GM19035 (cell line): ENCODE measurements around the gene RNASE13.
"Not testable (repeated sequence)": the region's sequence is repeated elsewhere in the genome, so short reads cannot be mapped to it uniquely, and the experiment has no call there.

Experiments used
- ATAC-seq: cut with Tn5 transposase; IDR thresholded peaks from one replicate; pipeline ENCODE4 v1.9.1; 2021; ENCODE audit not compliant: unreplicated experiment

The RNASE13 gene

GRCh38 chr14:21023817-21024584 lies 10.6 kb downstream of the RNASE13 start:
- ATAC-seq, result no peak

DNA sequence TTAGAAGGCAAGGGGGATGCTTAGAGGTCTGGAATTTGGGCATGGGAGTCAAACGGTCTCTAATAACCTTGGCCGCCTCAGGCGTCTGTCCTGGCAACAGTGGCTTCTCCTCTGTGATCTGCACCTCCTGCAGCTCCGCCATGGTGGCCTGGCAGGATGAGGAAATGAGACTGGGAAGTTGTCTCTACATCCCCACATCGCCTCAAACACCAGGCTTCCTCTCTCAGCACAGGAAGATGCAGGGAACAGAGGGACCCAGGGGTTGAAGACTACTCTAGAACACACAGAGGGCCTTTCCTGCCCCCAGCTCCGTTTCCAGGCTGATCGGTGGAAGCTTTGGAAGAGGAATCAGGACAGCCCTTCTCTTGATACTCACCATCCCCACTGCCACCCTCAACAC lies 11.4 kb downstream of the RNASE13 start:
- ATAC-seq, result no peak

DNA sequence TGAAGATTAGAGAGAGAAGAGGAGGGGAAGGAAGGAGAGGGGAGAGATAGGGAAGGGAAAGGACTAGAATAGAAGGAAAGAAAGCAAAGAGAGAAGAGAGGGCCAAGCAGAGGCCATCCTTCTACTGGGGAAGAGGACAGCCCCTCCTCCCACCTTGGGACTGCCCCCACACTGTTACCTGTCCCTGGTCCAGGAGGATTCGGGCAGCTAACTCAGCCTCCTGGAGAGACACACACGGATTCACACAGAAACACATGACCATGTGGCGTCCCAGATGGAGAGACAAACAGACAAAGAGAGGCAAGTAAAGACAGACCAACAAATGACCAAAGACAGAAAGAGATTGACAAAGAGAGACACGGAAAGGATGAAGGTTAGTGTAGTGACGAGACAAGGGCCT lies 11.9 kb downstream of the RNASE13 start:
- no peak for ATAC-seq

GRCh38 chr14:21020977-21021545 lies 13.5 kb downstream of the RNASE13 start:
- no peak for ATAC-seq

GRCh38 chr14:21019366-21019765 lies 15.2 kb downstream of the RNASE13 start:
- ATAC-seq, result no peak

DNA sequence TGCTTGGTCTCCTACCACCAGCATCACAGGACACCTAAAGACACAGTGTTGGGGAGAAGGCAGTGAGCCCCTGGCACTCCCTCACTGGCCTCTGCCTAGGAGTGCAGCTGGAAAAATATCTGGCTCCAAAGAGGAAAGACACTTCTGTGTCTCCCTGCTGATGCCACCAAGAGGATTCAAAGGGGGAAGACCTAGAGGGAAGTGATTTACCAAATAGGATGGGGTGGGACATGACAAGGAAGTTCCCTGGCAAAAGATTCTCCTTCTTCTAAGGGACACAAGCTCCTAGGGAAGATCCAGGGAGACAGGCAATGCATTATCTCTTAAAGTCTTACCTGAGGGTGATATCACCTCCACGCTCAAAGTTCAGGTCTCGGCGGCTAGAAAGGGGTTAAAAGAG lies 15.8 kb downstream of the RNASE13 start:
- ATAC-seq, result no peak

DNA sequence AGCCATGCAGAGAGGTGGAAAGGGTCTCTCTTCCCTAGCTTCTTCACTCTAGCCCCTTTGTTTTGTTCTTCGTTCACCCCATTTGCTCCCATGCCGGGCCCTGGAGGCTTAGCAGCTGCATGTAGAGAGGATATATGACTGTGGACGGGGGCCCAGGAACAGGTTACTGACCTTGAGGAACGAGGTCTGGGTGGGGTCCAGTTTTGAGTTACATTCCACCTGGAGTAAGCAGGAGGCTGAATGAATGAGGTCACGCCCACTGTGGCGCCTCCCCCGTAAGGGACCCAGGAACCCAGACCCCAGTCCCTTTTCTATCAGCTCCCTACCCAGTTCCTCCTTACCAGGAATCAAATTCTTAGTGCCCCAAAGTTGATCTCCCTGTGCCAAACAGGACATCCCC lies 16.3 kb downstream of the RNASE13 start:
- no peak for ATAC-seq

GRCh38 chr14:21017528-21018245 lies 16.9 kb downstream of the RNASE13 start:
- ATAC-seq, result no peak

DNA sequence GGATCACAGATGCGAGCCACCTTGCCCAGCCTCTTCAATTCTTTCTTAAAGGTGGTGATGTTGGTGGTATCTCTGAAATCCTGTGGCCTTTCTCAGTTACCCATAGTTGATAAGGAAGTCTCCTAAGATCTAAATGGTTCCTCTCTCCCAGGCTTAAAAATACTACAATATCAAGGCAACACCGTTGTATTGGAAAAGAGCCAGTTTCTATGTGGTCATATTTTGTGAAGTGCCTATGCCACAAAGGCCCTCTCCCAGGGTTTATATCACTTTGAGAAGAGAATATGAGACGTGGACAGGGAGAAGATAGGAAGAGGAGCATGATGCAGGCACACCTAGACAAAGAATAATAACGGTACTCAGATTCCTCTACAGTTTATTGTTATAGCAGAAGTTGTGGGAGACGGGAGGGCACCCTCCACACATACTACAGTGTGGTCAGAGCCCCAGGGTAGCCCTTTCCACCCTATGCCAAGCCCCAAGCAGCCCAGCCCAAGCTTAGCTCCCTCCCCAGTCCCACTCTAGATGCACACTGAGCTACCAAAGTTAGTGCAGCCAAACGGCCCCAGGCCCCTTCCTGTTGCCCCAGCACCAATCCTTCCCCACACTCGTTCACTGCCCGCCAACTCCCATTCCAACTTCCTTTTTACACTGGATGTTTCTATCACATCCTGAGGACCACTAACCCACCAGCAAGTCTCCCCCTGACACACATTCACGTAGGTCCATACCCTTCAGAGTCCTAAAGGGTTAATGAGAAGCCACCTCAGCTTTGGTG lies 18.0 kb downstream of the RNASE13 start:
- ATAC-seq, result no peak

DNA sequence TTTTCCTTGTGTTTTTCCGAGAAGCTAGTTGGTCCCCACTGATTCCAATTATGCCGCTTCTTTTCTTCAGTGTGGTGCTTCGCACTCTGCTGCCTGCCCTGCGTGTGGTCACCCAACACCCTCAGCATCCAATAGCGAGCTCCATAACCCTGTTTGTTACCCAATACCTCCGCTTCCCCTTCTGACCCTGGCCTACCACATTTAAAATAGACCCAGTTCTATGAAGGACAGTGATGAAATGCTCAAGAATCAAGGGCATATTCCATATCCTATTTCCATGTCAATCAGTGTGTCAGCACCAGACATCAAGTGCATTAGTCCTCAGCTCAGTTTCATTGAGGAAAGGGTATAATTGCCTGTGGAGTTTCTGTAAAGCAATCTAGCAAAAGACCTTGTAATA lies 19.3 kb downstream of the RNASE13 start:
- ATAC-seq, result no peak

DNA sequence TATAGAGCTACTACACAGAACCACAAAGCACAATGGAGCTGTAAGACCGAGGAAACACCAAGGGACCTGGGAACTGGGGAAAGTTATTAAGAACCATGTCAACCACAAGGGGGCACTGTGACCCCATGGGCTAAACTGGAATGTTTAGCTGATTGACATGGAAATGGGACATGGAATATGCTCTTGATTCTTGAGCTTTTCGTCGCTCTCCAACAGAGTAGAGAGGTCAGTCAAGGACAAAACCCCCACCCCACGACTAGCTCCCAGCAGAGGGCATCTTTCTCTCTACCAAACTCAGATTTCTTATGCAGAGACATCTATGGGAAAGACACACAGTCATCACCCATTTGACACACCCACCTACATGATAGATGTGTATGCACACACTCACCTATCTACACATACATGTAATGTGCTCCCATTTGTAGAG lies 19.8 kb downstream of the RNASE13 start:
- no peak for ATAC-seq

- no peak for ATAC-seq
Measured at GRCh38 chr14:21011136-21011535, 23.5 kb downstream of the RNASE13 start.

DNA sequence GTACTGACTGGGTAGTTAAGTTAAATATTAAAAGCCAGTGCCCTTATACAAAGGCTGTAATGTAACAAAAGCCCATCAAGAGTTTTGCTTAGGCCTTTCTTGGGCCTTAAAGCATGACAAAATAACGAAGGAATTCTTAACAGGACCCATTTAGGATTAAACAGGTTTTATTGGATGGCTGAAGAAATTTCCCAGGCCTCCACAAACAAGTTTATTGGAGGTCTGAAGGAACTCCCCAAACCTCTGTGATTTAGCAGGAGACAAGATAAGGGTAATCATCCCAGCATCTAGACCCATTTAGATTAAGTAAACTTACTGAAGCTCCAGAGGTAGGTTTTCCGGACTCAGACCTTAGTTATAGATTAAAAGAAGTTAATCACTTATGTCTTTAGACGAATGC lies 24.9 kb downstream of the RNASE13 start:
- ATAC-seq, result not testable (repeated sequence)

- no peak for ATAC-seq
Measured at GRCh38 chr14:21003788-21004346, 30.7 kb downstream of the RNASE13 start.

GRCh38 chr14:21001218-21001617 lies 33.4 kb downstream of the RNASE13 start:
- ATAC-seq, result no peak

- ATAC-seq, result no peak
Measured at GRCh38 chr14:20999591-20999990, 35.0 kb downstream of the RNASE13 start.

DNA sequence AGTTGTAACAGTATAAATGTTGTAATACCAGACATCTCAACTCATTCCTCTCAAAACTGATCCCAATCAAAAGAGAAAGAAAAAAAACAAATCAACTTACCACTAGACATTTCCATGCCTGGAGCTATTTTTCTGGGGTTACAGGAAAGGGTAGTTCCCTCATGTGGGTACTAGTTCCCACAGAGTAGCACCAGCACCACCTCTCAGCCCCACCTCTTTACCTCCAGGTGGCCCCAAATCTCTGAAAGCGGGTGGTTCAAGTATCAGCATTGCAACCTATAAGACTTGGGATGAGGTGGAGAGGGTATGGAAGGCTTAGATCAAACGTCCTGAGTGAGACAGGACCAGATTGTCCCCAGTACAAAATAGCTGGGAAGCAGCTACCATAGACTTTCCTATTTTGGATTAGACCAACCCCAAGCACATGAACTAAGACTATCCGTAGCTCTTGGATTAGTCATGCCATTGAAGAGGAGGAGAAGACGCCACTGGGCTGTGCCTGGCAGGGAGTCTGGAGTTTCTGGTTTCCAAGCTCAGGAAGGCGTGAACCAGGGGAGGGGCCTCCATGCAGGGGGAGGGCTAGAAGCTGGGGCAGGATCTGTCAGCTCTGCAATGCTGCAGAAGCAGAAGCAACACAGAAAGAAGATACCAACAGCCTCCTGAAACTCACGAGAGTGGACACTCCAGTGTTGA lies 35.8 kb downstream of the RNASE13 start, which contains the start of gene SLC39A2:
SLC39A2 (plus strand) TSS at position 620 of the 693 bp plus-strand sequence. CDS start 154 bp downstream, outside the sequence.
- ATAC-seq, result no peak

DNA sequence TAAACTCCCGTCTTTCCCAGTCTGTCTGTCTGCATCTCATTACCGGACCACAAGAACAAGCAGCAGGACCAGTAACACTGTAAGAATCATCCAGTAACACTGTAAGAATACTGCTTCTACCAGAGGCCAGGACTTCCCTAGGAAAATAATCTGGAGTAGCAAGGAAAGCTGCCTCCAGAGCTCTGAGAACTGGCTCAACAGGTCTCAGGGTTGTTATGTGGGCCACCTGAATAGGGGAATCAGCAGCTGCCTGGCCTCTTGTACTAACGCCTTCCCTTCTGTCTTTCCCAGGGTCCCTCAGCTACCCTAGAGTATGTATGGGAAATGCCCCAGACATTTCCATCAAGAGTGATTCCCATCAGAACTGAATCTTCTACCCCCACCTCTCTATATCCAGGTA lies 36.5 kb downstream of the RNASE13 start:
- ATAC-seq, result no peak

DNA sequence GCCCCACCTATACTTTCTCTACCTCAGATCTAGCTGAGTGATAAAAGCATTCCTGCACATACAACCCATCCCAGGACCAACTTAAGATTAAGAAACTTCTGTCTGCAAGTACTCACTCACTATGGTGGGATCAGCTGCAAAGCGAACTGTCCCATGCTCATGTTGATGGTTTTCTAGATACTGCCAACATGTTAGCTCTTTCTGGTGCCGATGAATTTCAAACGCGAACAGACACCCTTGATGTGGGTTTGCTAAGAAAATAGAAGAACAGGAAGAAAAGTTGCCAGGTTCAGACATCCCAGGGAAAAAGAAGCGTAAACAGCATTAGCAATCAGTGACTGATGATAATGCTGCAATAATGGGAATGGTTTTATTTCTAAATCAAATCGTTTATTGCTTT lies 37.0 kb downstream of the RNASE13 start:
- no peak for ATAC-seq

GRCh38 chr14:20997115-20997514 lies 37.5 kb downstream of the RNASE13 start:
- ATAC-seq, result no peak
